ENCODE results near the gene TEX19.

- TF ChIP-seq POLR2A (IDR thresholded peaks at IDR 0.05; ENCODE audit: low read depth, low read length) (no peak), POLR2AphosphoS5 (IDR thresholded peaks at IDR 0.05; ENCODE audit: low read depth, low read length) (no peak)
These were observed 28.0 kb downstream of the TEX19 start for GRCh38 chr17:82386881-82387704.

Measured in GM12892 (cell line).